ENCODE results near the gene TMEM121.
"Not testable (repeated sequence)": the region's sequence is repeated elsewhere in the genome, so short reads cannot be mapped to it uniquely, and the experiment has no call there.

Gene TMEM121

DNA sequence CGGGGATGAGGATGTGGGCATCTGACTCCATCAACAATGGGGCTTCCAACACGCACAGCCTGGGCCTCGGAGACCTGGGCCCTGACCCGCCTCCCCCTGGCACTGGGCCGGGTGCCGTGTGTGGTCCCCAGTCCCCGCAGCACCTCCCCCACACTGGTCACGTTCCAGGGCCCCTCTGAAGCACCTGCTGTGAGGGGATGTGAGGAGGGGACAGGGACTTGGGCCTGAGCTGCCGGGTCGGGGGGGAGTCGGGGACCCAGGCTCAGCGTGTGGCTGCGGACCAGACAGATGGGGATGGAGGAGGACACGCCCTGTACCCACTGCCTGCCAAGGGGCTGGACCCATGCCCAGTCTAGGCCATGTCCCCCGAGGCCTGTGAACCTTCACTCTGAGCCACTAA is 45.7 kb downstream of the TMEM121 start:
- not testable (repeated sequence) for DNase-seq

DNA sequence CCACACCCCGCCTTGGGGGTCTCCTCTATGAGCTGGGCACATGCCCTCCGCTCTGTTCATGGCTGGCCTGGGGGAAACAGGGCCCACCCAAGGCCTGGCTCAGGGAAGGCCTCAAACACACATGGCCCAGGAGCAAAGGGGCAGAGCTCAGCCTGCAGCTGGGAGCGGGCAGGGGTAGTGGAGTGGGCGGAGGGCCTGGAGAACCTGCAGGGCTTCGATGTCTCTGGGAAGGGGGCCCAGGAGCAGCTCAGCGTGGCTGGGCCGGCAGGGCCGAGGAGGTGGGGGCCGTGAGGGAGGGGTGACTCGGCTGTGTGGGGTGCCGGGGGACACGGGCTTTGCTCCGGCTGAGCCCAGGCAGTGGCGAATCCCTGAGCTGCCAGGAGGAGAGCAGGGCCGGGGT is 47.5 kb downstream of the TMEM121 start:
- not testable (repeated sequence) for DNase-seq

DNA sequence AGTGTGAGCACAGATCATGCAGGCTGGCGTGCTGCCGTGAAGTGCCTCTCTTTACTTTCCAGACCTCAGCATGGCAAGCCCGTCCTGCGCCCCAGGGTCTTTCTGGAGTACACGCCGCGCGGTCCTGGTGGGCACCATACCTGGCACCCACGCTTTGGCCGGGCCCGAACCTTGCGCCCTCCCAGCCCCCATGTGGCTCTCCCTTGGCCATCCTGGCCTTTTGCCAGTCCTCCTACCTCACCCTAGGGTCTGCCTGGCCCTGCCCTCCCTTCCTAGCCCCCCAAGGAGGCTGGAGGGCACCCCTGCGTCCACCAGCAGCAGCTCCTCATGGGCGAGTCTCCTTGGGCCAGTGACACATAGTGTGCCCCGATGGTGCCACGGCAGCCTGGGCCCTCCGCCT is 48.0 kb downstream of the TMEM121 start:
- not testable (repeated sequence) for DNase-seq

- DNase-seq: not testable (repeated sequence)
Observed at GRCh38 chr14:105575016-105575700, 48.8 kb downstream of the TMEM121 start.

DNA sequence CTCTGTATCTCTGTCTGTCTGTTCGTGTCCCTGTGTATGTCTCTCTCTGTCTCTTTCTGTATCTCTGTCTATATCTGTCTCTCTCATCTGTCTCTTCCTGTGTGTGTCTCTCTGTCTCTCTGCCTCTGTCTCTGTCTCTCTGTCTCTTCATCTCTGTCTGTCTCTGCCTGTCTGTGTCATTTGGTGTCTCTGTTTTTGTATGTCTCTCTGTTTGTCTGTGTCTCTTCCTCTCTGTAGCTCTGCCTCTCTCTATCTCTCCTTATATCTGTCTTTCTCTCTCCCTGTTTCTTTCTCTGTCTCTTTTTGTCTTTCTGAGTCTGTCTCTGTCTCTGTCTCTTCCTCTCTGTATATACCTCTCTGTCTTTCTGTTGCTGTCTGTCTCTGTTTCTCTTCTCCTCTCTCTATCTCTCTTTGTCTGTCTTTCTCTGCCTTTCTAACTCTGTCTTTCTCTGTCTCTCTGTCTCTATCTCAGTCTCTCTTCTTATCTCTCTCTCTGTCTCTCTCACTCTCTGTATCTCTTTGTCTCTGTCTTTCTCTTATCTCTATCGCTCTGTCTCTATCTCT is 50.2 kb downstream of the TMEM121 start:
- DNase-seq: no peak

- no peak for DNase-seq
Observed at GRCh38 chr14:105577314-105577861, 51.0 kb downstream of the TMEM121 start.

DNA sequence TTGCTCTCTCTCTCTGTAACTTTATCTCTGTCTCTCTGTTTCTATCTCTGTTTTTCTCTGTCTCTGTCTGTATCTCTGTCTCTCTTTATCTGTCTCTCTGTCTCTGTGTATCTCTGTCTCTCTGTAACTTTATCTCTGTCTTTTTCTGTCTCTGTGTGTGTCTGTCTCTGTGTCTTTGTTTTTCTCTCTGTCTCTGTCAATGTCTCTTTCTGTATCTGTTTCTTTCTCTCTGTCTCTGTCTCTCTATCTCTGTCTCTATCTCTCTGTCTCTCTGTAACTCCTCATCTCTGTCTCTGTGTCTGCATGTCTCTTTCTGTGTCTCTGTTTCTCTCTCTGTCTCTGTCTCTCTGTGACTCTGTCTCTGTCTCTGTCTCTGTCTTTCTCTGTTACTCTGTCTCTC is 51.7 kb downstream of the TMEM121 start:
- DNase-seq: no peak

DNA sequence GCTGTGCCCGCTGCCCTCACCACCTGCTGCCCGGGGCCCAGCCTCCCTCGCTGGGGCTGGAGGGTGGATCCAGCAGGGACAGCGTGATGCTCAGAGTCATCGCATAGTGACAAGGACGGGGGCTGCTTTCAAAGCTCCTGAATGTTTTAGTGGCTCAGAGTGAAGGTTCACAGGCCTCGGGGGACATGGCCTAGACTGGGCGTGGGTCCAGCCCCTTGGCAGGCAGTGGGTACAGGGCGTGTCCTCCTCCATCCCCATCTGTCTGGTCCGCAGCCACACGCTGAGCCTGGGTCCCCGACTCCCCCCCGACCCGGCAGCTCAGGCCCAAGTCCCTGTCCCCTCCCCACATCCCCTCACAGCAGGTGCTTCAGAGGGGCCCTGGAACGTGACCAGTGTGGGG is 52.8 kb downstream of the TMEM121 start:
- not testable (repeated sequence) for DNase-seq
